Activated naive CD4-positive, alpha-beta T cell treated with anti-CD3 and anti-CD28 coated beads, Interleukin-2, amount 10 ng/mL, durations not matched to agents 7 days and 5 days (primary cell): ENCODE data around the gene DDR2.
"Not testable (repeated sequence)": the region's sequence is repeated elsewhere in the genome, so short reads cannot be mapped to it uniquely, and the experiment has no call there.

ENCODE experiments used
- CTCF ChIA-PET: fragments of 350-600 bp; sonication (Branson Sonifier 250); formaldehyde crosslinking; loops from one replicate; lab custom pipeline; 2021; ENCODE audit warnings: antibody characterized with exemption; lab: Charles Lee
- DNase-seq: peaks from one replicate; pipeline ENCODE4 v3.0.0-alpha.2; 2020
- H3K27ac Mint-ChIP-seq: one replicate; pipeline ENCODE4 v1.8.0; 2021; ENCODE audit warnings: mild to moderate bottlenecking, moderate library complexity, mixed read lengths
- H3K27me3 Mint-ChIP-seq: one replicate; pipeline ENCODE4 v1.8.0; 2021; ENCODE audit warnings: mild to moderate bottlenecking, mixed read lengths
- H3K36me3 Mint-ChIP-seq: one replicate; pipeline ENCODE4 v1.8.0; 2021; ENCODE audit warnings: mixed read lengths
- H3K4me1 Mint-ChIP-seq: one replicate; pipeline ENCODE4 v1.8.0; 2021; ENCODE audit warnings: mixed read lengths
- H3K4me3 Mint-ChIP-seq: one replicate; pipeline ENCODE4 v1.8.0; 2021; ENCODE audit warnings: mild to moderate bottlenecking, moderate library complexity, mixed read lengths
- H3K9me3 Mint-ChIP-seq: one replicate; pipeline ENCODE4 v1.8.0; 2021; ENCODE audit warnings: mixed read lengths

The DDR2 gene

DNA sequence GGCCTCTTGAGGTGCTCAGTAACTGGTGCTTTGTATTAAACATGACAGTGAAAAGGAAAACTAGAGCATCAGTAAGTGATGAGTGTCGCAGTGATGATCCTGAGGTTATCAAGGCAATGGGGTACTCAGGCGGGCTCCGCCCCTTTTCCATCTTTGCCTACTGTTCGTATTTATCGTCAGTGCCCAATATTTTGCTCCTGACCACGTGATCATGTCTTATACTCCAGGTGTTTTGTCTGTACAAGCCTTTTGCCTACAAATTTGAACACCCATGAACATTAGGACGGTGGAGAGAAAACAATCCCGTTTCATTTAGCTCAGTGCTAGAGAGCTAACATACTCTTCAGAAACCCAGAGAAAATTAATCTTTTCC lies 158.7 kb downstream of the DDR2 start:
- DNase-seq, CTCF ChIA-PET, H3K36me3 Mint-ChIP-seq, H3K4me1 Mint-ChIP-seq, H3K9me3 Mint-ChIP-seq, H3K27me3 Mint-ChIP-seq: not testable (repeated sequence)
- Mint-ChIP-seq H3K4me3 (peak overlapping the region; percentile 87), H3K27ac (peak overlapping the region; percentile 96)

DNA sequence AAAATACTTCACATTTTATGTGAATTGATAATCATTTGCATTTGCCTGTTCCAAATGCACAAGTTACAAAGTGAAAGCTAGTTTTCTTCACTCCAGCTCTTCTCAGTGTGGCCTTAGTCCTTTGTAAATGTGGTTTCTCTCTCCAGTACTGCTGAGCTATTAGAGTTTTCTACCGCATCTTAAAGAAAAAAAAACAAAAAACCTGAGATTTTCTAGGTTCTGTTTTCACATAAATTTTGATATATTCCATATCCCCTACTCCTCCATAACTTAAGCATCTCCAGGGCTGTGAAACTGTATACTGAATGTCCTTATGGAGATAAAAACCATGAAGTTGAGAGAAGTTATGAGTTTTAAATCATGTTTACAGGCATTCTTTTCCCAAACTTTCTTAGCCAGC lies 162.0 kb downstream of the DDR2 start:
- CTCF ChIA-PET, DNase-seq, H3K27me3 Mint-ChIP-seq, H3K27ac Mint-ChIP-seq, H3K4me3 Mint-ChIP-seq, H3K9me3 Mint-ChIP-seq: not testable (repeated sequence)
- peaks cover 11% of the 10 kb centered on the region for H3K4me1 Mint-ChIP-seq
- peaks cover 24% of the 10 kb centered on the region for H3K36me3 Mint-ChIP-seq

DNA sequence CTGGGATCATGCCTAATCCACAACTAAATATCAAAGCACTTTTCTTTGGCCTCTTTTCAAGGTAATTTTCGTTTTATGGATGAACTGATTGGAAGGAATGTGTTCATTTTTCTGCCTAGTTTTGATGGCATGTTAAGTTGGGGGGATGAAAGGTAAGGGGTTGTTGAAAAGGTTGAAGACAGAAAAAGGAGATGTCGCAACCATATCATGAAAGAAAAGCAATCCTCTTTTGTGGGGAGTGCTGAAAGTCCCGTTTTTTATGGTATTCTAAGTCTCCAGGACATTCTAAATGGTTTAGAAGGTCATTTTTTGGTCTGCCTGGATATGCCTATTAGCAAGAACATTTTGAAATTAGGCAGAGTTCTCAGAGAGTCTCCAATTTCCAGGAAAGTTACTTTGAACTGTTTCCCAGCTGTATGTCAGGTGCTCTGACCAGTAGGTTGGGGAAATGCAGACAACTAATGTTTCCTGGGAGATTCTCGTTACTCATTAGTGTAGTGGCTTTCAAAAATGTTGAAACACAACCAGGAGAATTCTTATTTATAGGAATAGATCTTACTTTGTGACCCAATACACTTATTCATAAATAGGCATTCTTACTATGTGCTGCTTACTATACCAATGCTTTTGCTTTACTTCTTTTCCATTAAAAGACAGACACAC lies 164.5 kb downstream of the DDR2 start:
- H3K36me3 Mint-ChIP-seq, result peaks cover 42% of the 10 kb centered on the region
- H3K27me3 Mint-ChIP-seq, CTCF ChIA-PET, H3K9me3 Mint-ChIP-seq, H3K4me3 Mint-ChIP-seq, H3K27ac Mint-ChIP-seq, DNase-seq: not testable (repeated sequence)
- peaks cover 11% of the 10 kb centered on the region for H3K4me1 Mint-ChIP-seq

DNA sequence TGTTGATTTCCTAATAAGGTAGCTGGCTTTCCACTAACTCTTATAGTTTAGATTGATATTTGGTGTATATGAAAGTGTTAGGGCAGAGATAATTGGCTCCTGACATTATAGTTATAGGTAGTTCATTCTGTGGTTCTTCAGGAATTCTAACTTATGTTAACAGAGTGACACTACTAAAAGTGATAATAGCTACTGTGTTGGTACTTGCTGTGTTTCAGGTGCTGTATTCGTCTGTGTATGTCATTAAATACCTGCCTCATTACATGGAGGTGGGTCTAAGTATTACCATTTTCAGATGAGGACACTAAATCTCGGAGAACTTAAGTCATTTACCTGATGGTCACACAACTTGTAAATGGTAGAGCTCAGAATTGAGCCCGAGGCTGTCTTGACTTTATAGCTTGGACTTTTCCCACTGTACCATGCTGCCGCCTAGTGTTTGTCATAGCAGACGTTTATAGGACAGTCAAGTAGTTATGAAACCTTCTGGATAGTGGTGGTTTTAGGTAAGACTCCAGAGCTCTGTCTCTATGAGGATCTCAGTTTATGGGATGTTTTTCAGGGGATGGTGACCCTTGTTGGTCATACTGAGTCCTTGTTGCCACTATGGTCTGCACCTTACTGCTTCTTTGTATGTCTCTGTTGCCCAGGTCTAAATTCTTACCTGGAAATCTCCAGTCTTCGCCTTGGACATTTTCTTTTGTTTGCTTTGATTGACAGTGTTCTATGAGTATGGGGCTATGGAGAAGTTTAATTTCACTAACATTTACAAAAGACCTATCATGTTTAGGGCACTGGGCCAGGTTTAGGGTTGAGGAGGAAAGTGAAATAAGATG lies 167.9 kb downstream of the DDR2 start:
- H3K9me3 Mint-ChIP-seq, H3K27me3 Mint-ChIP-seq, H3K4me3 Mint-ChIP-seq, H3K27ac Mint-ChIP-seq, H3K4me1 Mint-ChIP-seq: not testable (repeated sequence)
- H3K36me3 Mint-ChIP-seq, result peaks cover 49% of the 10 kb centered on the region
- DNase-seq, result peak; percentile 26
- CTCF ChIA-PET, result interaction anchor here (1.5 kb wide), 1 partner anchor 187 kb away, joined by 4 read pairs; no protein-coding TSS in a partner anchor

DNA sequence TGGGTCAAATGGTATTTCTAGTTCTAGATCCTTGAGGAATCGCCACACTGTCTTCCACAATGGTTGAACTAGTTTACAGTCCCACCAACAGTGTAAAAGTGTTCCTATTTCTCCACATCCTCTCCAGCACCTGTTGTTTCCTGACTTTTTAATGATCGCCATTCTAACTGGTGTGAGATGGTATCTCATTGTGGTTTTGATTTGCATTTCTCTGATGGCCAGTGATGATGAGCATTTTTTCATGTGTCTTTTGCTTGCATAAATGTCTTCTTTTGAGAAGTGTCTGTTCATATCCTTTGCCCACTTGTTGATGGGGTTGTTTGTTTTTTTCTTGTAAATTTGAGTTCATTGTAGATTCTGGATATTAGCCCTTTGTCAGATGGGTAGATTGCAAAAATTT lies 175.2 kb downstream of the DDR2 start:
- H3K36me3 Mint-ChIP-seq, result peaks cover 53% of the 10 kb centered on the region
- CTCF ChIA-PET, H3K4me3 Mint-ChIP-seq: not testable (repeated sequence)

DNA sequence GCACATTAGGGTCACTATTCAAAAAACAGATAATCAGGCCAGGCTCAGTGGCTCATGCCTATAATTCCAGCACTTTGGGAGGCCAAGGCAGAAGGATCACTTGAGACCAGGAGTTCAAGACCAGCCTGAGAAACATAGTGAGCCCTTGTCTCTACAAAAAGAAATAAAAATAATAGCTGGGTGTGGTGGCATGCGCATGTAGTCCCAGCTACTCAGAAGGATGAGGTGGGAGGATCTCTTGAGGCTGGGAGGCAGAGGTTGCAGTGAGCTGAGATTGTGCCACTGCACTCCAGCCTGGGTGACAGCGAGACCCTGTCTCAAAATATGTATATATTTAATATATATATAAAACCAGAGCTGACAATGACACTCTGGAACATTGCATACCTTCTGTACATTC lies 180.1 kb downstream of the DDR2 start:
- peaks cover 26% of the 10 kb centered on the region for H3K36me3 Mint-ChIP-seq
- H3K4me1 Mint-ChIP-seq, H3K4me3 Mint-ChIP-seq, H3K27me3 Mint-ChIP-seq, H3K27ac Mint-ChIP-seq, H3K9me3 Mint-ChIP-seq, DNase-seq, CTCF ChIA-PET: not testable (repeated sequence)

More for the DNA sequence above, 175.2 kb downstream of the DDR2 start:
- H3K27ac Mint-ChIP-seq, H3K4me1 Mint-ChIP-seq, H3K27me3 Mint-ChIP-seq, DNase-seq, H3K9me3 Mint-ChIP-seq: not testable (repeated sequence)

DNA sequence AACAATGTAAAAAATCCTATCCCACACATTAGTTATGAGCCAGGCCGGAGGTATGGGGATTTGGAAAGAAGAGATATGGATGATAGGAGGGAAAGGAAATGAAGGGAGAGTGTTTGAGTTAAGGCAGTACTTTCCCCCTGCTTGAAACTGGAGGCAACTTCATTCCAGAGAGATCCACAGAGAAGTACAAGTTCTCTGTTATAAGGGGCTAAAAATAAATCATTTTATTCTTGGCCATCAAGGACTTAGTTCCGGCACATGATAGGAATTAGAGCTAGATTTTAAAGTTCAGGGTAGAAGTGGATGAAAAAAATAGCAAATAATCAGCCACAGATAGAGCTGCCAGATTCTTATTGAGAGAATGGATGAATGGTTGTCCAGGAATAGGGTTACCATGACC lies 185.9 kb downstream of the DDR2 start:
- H3K36me3 Mint-ChIP-seq, H3K9me3 Mint-ChIP-seq, H3K27ac Mint-ChIP-seq, DNase-seq, CTCF ChIA-PET, H3K4me3 Mint-ChIP-seq: not testable (repeated sequence)
- Mint-ChIP-seq H3K4me1 (peaks cover 14% of the 10 kb centered on the region), H3K27me3 (peaks cover 33% of the 10 kb centered on the region)

DNA sequence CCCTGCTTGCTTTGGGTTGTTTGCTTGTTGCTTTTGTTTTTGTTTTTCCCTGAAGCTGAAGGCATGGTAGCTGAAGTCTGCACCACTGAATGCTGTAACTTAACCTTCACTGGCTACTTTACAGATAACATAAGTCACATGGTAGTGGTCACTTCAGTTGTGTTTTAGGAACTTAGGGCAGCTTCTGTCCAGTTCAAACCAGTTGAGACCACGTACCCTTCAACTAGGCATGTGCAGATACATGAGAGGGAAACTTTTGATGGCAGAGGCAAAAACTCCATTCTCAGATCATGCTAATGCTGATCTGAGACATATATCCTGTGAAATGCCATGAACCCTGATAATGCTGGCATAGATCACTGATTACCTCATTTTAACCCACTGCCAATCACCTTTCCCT lies 186.4 kb downstream of the DDR2 start:
- Mint-ChIP-seq H3K4me1 (peaks cover 16% of the 10 kb centered on the region), H3K27me3 (peaks cover 37% of the 10 kb centered on the region)
- H3K27ac Mint-ChIP-seq, DNase-seq, H3K4me3 Mint-ChIP-seq, H3K9me3 Mint-ChIP-seq, CTCF ChIA-PET, H3K36me3 Mint-ChIP-seq: not testable (repeated sequence)

DNA sequence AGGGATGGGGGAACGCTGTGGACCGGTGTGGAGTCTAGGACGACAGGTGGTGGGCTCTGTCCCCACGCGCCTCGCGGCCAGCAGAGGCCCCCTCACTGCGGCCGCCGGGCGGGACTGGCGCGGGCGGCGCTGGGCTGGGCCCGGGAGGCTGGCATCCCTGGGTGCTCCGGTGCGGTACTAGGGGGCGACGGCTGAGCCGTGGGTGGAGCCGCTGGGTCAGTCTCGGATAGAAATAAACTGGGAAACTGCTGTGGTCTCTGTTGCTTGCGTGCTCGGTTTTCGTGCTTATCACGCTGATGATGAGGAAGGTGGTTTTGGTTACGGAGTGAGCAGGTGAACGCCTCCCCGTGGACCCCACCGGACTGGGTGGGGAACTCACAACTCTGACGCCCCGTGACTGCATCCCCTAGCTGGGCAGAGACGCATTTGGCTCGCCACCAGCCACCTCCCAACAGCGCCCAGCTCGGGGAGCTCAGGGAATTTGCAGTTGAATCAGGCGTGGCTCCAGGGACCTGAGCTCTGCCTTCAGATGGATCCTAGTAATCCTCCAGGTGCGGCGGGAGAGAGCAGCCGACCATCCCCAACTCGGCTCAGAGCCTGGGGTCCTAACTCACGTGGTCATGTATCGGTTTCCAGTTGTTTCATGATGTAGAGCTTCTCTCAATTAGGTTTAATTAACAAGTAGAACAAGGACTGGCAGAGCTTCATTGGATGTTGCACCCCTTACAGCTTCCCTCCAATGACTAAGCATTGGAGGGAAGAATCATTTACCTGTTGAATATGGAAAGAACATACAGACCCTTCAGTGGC lies 190.3 kb downstream of the DDR2 start:
- no peaks in the 10 kb centered on the region for H3K9me3 Mint-ChIP-seq
- no peak overlapping the region for H3K27ac Mint-ChIP-seq
- DNase-seq, result no peak
- peaks cover 62% of the 10 kb centered on the region for H3K27me3 Mint-ChIP-seq
- peaks cover 16% of the 10 kb centered on the region for H3K4me1 Mint-ChIP-seq
- CTCF ChIA-PET, result no interaction called here
- H3K4me3 Mint-ChIP-seq, result peak overlapping the region; percentile 23
- peaks cover 2% of the 10 kb centered on the region for H3K36me3 Mint-ChIP-seq

DNA sequence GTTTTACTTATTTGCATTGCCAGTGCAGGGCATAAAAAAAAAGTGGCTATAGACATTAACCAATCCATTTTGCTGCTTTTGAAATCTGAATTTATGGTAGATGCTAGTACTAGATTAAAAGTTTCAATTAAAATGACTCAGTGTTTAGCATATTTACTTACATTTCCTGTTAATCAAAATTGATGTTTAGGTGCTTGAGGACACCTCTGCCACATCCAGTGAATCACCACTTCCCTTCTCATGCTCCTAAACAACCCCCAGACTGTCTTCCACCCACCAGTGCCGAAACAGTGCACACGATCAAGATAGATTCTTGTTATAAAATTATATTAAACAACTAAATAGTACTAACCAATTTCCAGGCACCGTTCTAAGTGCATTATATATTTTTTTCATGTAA lies 191.0 kb downstream of the DDR2 start:
- no peak overlapping the region for H3K27ac Mint-ChIP-seq
- H3K4me1 Mint-ChIP-seq, result peaks cover 16% of the 10 kb centered on the region
- H3K36me3 Mint-ChIP-seq, result peaks cover 2% of the 10 kb centered on the region
- H3K4me3 Mint-ChIP-seq, result no peak overlapping the region
- CTCF ChIA-PET, result no interaction called here
- DNase-seq, result no peak
- H3K9me3 Mint-ChIP-seq, result no peaks in the 10 kb centered on the region
- peaks cover 59% of the 10 kb centered on the region for H3K27me3 Mint-ChIP-seq

DNA sequence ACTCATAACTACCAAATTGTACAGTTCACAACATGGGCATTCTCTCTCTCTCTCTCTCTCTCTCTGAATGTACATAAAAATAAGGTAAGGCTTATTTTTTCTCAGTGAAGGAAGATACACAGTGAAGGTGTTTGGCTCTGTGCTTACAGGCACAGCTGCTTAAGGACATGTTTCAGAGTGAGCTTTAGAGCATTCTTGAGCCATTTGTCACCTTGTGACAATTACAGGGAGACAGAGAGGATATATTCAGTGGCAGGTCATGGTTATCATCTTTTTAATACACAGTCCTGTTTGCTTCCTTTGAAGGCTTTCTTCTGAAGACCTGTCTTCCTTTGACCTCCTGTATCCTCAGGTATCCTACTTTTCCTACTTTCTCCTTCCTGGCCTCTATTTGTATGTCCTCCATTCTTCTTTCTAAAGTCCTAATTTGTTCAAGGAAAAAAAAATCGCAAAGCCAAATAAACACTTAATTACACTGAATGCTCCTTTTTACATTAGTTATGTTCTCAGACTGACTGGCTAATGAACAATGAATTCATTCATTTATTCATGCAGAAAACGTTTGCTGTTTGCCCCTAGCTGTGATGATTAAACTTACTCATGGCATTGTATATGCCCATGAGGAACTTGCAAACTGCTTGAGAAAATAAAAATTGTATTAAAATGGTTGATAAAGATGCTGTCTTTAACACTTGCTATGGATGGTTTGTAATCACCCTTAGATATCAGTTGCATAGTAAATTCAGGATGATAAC lies 191.7 kb downstream of the DDR2 start:
- DNase-seq, result no peak
- no peak overlapping the region for H3K27ac Mint-ChIP-seq
- peaks cover 2% of the 10 kb centered on the region for H3K36me3 Mint-ChIP-seq
- H3K27me3 Mint-ChIP-seq, result peaks cover 61% of the 10 kb centered on the region
- CTCF ChIA-PET, result no interaction called here
- no peaks in the 10 kb centered on the region for H3K9me3 Mint-ChIP-seq
- peaks cover 16% of the 10 kb centered on the region for H3K4me1 Mint-ChIP-seq
- H3K4me3 Mint-ChIP-seq, result no peak overlapping the region

DNA sequence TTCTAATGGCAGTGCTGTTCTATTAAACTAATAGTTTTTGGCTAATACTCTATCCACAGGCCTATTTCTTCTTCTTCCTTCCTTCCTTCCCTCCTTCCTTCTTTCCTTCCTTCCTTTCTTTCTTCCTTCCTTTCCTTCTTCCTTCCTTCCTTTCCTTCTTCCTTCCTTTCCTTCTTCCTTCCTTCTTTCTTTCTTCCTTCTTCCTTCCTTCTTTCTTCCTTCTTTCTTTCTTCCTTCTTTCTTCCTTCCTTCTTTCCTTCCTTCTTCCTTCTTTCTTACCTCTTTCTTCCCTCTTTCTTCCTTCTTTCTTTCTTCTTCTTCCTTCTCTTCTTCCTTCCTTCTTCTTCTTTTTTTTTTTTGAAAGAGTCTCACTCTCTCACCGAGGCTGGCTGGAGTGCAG lies 197.0 kb downstream of the DDR2 start:
- DNase-seq, result no peak
- peaks cover 2% of the 10 kb centered on the region for H3K36me3 Mint-ChIP-seq
- H3K4me1 Mint-ChIP-seq, result peaks cover 13% of the 10 kb centered on the region
- peaks cover 42% of the 10 kb centered on the region for H3K27me3 Mint-ChIP-seq
- no peak overlapping the region for H3K4me3 Mint-ChIP-seq
- CTCF ChIA-PET, result no interaction called here
- H3K27ac Mint-ChIP-seq, result no peak overlapping the region
- H3K9me3 Mint-ChIP-seq, result peaks cover 7% of the 10 kb centered on the region

DNA sequence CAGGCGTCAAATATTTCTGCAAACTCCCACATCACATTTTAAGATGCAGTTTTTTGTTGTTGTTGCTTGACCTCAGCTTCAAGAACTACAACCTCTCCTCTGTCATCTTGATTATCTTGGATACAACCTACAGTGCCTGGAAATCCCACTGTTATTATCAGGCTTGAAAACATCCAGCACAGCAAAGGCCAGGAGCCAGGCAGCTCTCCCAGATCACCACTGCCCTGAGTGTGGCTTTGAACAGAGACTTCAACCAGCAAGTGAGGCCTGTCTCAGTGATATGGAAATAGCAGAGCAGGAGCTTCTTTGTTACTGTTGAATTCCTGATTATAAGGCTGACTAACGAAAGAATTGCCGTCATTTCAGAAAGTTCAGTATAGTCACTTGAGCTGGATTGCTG lies 200.2 kb downstream of the DDR2 start:
- Mint-ChIP-seq H3K27me3 (peaks cover 21% of the 10 kb centered on the region), H3K27ac (no peak overlapping the region), H3K36me3 (peaks cover 10% of the 10 kb centered on the region), H3K4me1 (peaks cover 34% of the 10 kb centered on the region), H3K9me3 (peaks cover 25% of the 10 kb centered on the region), H3K4me3 (no peak overlapping the region)
- DNase-seq, result no peak
- CTCF ChIA-PET, result interaction anchor here (0.9 to 1.1 kb wide), 2 partner anchors 21 to 483 kb away, joined by 3 read pairs; no protein-coding TSS in a partner anchor
